Ishikawa (cell line): ENCODE measurements around the gene GALNT2.

Experiments used
- EGR1 ChIP-seq: IDR thresholded peaks from 2 replicates; pipeline ENCODE4 v1.6.1; 2012
- EP300 ChIP-seq: IDR thresholded peaks from 2 replicates; pipeline ENCODE4 v1.6.1; 2012; ENCODE audit warnings: borderline replicate concordance
- FOXM1 ChIP-seq: IDR thresholded peaks from 2 replicates; pipeline ENCODE4 v1.6.1; 2012; ENCODE audit warnings: low read depth, borderline replicate concordance
- RAD21 ChIP-seq: IDR thresholded peaks from 2 replicates; pipeline ENCODE4 v1.6.1; 2012; ENCODE audit warnings: low read depth
- REST ChIP-seq: IDR thresholded peaks from 2 replicates; pipeline ENCODE4 v1.6.1; 2012; ENCODE audit warnings: low read depth, mild to moderate bottlenecking
- TAF1 ChIP-seq: IDR thresholded peaks from 2 replicates; pipeline ENCODE4 v1.6.1; 2012; ENCODE audit warnings: low read depth, mild to moderate bottlenecking
- USF1 ChIP-seq: IDR thresholded peaks from 2 replicates; pipeline ENCODE4 v1.6.1; 2012
- YY1 ChIP-seq: IDR thresholded peaks from 2 replicates; pipeline ENCODE4 v1.6.1; 2012; ENCODE audit warnings: low read depth
- ZBTB7A ChIP-seq: IDR thresholded peaks from 2 replicates; pipeline ENCODE4 v1.6.1; 2012; ENCODE audit warnings: low read depth

GRCh38 chr1:230206207-230206606 lies 139.2 kb downstream of the GALNT2 start:
- no peak for TF ChIP-seq YY1
- no peak for TF ChIP-seq RAD21
- no peak for TF ChIP-seq EP300
- no peak for TF ChIP-seq EGR1
- no peak for TF ChIP-seq REST
- TF ChIP-seq USF1: no peak
- TF ChIP-seq FOXM1: no peak
- TF ChIP-seq ZBTB7A: no peak
- no peak for TF ChIP-seq TAF1
